ENCODE measurements around the gene SYNCRIP. TPM values are rescaled to one million over a fixed set of nuclear protein-coding genes. Genes with fewer than 3 reads are reported as not detected.

SYNCRIP gene
- total and polyA plus RNA-seq, 2 donors (not counting 1 experiment from before 2014, with no cell fraction given): 29.2 to 44.3 TPM

DNA sequence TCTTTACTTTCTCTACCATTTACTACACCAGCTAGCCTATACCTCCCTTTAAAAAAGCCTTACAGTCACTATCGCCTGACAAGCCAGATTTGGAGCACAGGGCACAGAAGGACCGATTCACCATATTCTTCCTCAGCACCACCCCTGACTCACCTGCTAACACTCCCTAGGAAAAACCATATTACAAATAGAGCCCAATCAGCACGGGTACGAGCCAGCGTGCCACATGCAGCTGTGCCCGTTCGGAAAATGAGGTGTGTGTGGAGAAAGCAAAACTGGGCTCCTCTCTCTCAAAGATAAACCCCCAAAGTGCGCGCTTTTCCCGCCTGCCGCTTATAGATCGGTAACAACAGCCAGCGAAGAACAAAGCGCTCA, 1.2 kb downstream of the SYNCRIP start:
- Histone ChIP-seq H3K4me1 (ENCODE audit: control insufficient read depth, extremely low read depth, insufficient read depth, low read length) (peaks cover 7% of the 10 kb centered on the region), H3K9me3 (ENCODE audit: control insufficient read depth, insufficient read depth, low read depth, low read length) (no peaks in the 10 kb centered on the region), H3K4me3 (replicated peaks in 1 of 4; ENCODE audit: control extremely low read depth in 1 of 4, insufficient read depth in 1 of 4, low read depth in 3 of 4, low read length in 4 of 4) (peak overlapping the region; percentile 91 to 99 (median 98)), H3K27ac (ENCODE audit: insufficient read depth, low read length) (peak overlapping the region; percentile 100), H2AFZ (ENCODE audit: low read length) (no peak overlapping the region), H4K20me1 (ENCODE audit: control insufficient read depth, extremely low read depth, insufficient read depth, low read length) (no peaks in the 10 kb centered on the region), H3K4me2 (ENCODE audit: extremely low read depth, insufficient read depth, low read length) (peak overlapping the region; percentile 88), H3K9ac (ENCODE audit: insufficient read depth, low read length) (peak overlapping the region; percentile 99), H3K36me3 (ENCODE audit: control insufficient read depth, insufficient read depth, low read length) (peaks cover 2% of the 10 kb centered on the region), H3K79me2 (ENCODE audit: control insufficient read depth, insufficient read depth, low read length) (peaks cover 64% of the 10 kb centered on the region), H3K27me3 (ENCODE audit: control insufficient read depth, insufficient read depth, low read length) (no peaks in the 10 kb centered on the region)
- DNase-seq (ENCODE audit: low read depth in 2 of 2): no peak
- TF ChIP-seq, protein P1, sequence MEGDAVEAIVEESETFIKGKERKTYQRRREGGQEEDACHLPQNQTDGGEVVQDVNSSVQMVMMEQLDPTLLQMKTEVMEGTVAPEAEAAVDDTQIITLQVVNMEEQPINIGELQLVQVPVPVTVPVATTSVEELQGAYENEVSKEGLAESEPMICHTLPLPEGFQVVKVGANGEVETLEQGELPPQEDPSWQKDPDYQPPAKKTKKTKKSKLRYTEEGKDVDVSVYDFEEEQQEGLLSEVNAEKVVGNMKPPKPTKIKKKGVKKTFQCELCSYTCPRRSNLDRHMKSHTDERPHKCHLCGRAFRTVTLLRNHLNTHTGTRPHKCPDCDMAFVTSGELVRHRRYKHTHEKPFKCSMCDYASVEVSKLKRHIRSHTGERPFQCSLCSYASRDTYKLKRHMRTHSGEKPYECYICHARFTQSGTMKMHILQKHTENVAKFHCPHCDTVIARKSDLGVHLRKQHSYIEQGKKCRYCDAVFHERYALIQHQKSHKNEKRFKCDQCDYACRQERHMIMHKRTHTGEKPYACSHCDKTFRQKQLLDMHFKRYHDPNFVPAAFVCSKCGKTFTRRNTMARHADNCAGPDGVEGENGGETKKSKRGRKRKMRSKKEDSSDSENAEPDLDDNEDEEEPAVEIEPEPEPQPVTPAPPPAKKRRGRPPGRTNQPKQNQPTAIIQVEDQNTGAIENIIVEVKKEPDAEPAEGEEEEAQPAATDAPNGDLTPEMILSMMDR (conservative IDR thresholded peaks at IDR 0.05 in 1 of 2, IDR thresholded peaks at IDR 0.05 in 1 of 2; ENCODE audit: low read depth in 1 of 2, low read length in 2 of 2): no peak
- TF ChIP-seq EZH2 (IDR thresholded peaks at IDR 0.05; ENCODE audit: low read length, missing control alignments): no peak

- Histone ChIP-seq H3K36me3 (ENCODE audit: control insufficient read depth, insufficient read depth, low read length) (peaks cover 3% of the 10 kb centered on the region), H3K9ac (ENCODE audit: insufficient read depth, low read length) (peak overlapping the region; percentile 33), H3K27me3 (ENCODE audit: control insufficient read depth, insufficient read depth, low read length) (no peaks in the 10 kb centered on the region), H3K4me2 (ENCODE audit: extremely low read depth, insufficient read depth, low read length) (peak overlapping the region; percentile 88), H3K27ac (ENCODE audit: insufficient read depth, low read length) (no peak overlapping the region), H3K4me1 (ENCODE audit: control insufficient read depth, extremely low read depth, insufficient read depth, low read length) (peaks cover 7% of the 10 kb centered on the region), H3K9me3 (ENCODE audit: control insufficient read depth, insufficient read depth, low read depth, low read length) (no peaks in the 10 kb centered on the region), H3K79me2 (ENCODE audit: control insufficient read depth, insufficient read depth, low read length) (peaks cover 71% of the 10 kb centered on the region), H4K20me1 (ENCODE audit: control insufficient read depth, extremely low read depth, insufficient read depth, low read length) (no peaks in the 10 kb centered on the region), H2AFZ (ENCODE audit: low read length) (no peak overlapping the region), H3K4me3 (replicated peaks in 1 of 4; ENCODE audit: control extremely low read depth in 1 of 4, insufficient read depth in 1 of 4, low read depth in 3 of 4, low read length in 4 of 4) (peak overlapping the region; percentile 91 to 99 (median 98))
- peak in 1 of 2 donors; percentile 30 for DNase-seq (ENCODE audit: low read depth in 2 of 2)
- TF ChIP-seq EZH2 (IDR thresholded peaks at IDR 0.05; ENCODE audit: low read length, missing control alignments): no peak
- TF ChIP-seq, protein P1 (conservative IDR thresholded peaks at IDR 0.05 in 1 of 2, IDR thresholded peaks at IDR 0.05 in 1 of 2; ENCODE audit: low read depth in 1 of 2, low read length in 2 of 2): no peak
These were observed 1.9 kb downstream of the SYNCRIP start for GRCh38 chr6:85640821-85641220.

DNA sequence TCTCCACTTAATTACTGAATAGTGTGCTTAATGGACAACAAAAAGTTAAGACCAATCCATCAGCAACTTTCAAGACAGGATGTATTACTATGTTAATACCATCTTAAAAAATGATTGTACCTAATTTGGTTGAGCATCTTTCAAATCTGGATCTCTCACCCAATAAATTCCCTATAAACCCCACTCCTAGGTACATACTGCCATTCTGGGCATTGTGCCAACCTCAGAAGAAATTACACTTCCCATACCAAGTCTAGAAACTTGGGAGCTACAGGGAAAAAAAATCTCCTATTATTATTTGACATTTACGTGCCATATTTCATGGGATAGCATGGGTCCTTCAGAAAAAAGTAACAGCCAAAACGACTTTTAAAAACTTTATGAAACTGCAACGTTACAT, 5.1 kb downstream of the SYNCRIP start:
- Histone ChIP-seq H3K27ac (ENCODE audit: insufficient read depth, low read length) (no peak overlapping the region), H3K27me3 (ENCODE audit: control insufficient read depth, insufficient read depth, low read length) (no peaks in the 10 kb centered on the region), H3K4me2 (ENCODE audit: extremely low read depth, insufficient read depth, low read length) (no peak overlapping the region), H3K9ac (ENCODE audit: insufficient read depth, low read length) (no peak overlapping the region), H4K20me1 (ENCODE audit: control insufficient read depth, extremely low read depth, insufficient read depth, low read length) (no peaks in the 10 kb centered on the region), H3K79me2 (ENCODE audit: control insufficient read depth, insufficient read depth, low read length) (peaks cover 97% of the 10 kb centered on the region), H3K9me3 (ENCODE audit: control insufficient read depth, insufficient read depth, low read depth, low read length) (no peaks in the 10 kb centered on the region), H3K4me3 (replicated peaks in 1 of 4; ENCODE audit: control extremely low read depth in 1 of 4, insufficient read depth in 1 of 4, low read depth in 3 of 4, low read length in 4 of 4) (no peak overlapping the region), H3K4me1 (ENCODE audit: control insufficient read depth, extremely low read depth, insufficient read depth, low read length) (peaks cover 2% of the 10 kb centered on the region), H3K36me3 (ENCODE audit: control insufficient read depth, insufficient read depth, low read length) (peaks cover 8% of the 10 kb centered on the region), H2AFZ (ENCODE audit: low read length) (no peak overlapping the region)
- no peak for DNase-seq (ENCODE audit: low read depth in 2 of 2)
- TF ChIP-seq, protein P1 (conservative IDR thresholded peaks at IDR 0.05 in 1 of 2, IDR thresholded peaks at IDR 0.05 in 1 of 2; ENCODE audit: low read depth in 1 of 2, low read length in 2 of 2): no peak
- TF ChIP-seq EZH2 (IDR thresholded peaks at IDR 0.05; ENCODE audit: low read length, missing control alignments): no peak

Data from fibroblast of lung (primary cell).